Uterus (tissue), 4 donors: ENCODE measurements around the gene FANCC. TPM values are rescaled to one million over a fixed set of nuclear protein-coding genes. Genes with fewer than 3 reads are reported as not detected.
A peak's percentile ranks its signal among the peaks of the same experiment; 100 is the strongest.

Experiments
- DNase-seq, 2 donors: peaks; one replicate each; pipeline ENCODE4 v3.0.0-alpha.2; 2019 to 2020
- H3K27ac ChIP-seq, 2 donors: fragments of 200-600 bp; sonication (generic); 1 replicate in 1 of 2; 2 replicates in 1 of 2; pipeline ENCODE4 v1.5.1; 2016 to 2018
- H3K27me3 ChIP-seq, 2 donors: fragments of 200-600 bp; sonication (generic); one replicate each; pipeline ENCODE4 v1.5.1; 2018 to 2019; ENCODE audit warnings: control low read depth in 1 of 2
- H3K36me3 ChIP-seq, 2 donors: fragments of 200-600 bp; sonication (generic); one replicate each; pipeline ENCODE4 v1.5.1; 2019; ENCODE audit warnings: control low read depth in 1 of 2
- H3K4me1 ChIP-seq, 2 donors: fragments of 200-600 bp; sonication (generic); one replicate each; pipeline ENCODE4 v1.5.1; 2018 to 2019; ENCODE audit warnings: control low read depth in 1 of 2
- H3K4me3 ChIP-seq, 2 donors: fragments of 200-600 bp; sonication (generic); 1 replicate in 1 of 2; 2 replicates in 1 of 2; pipeline ENCODE4 v1.5.1; 2018 to 2019; ENCODE audit warnings: mild to moderate bottlenecking in 1 of 2
- H3K9me3 ChIP-seq, 2 donors: fragments of 200-600 bp; sonication (generic); one replicate each; pipeline ENCODE4 v1.5.1; 2019; ENCODE audit warnings: control low read depth in 1 of 2
- POLR2A ChIP-seq, 2 donors: fragments of 450-650 bp; IDR thresholded peaks; one replicate each; pipeline ENCODE4 v1.6.1; 2016; ENCODE audit warnings: antibody characterized with exemption in 2 of 2, mild to moderate bottlenecking in 1 of 2, moderate library complexity in 1 of 2
- intact Hi-C: fragments of 100-400 bp; cut with DNase I; formaldehyde crosslinking; loops from one replicate; pipeline ENCODE4 v1.15.1; 2023; ENCODE audit warnings: low total_unique reads
- total RNA-seq, 4 donors: library from RNA; depleted of rRNA in 3 of 4; stranded (reverse); fragments of >200 nt in 3 of 4; gene quantifications; one replicate each; pipeline versions ENCODE4 v1.1.0 to v1.2.4, GENCODE V29; 2014 to 2023
- TF ChIP-seq, protein P1 (sequence below), 4 experiments: fragments of 200-600 bp in 2 of 4; fragments of 450-650 bp in 2 of 4; sonication (generic) in 2 of 4; IDR thresholded peaks; one replicate each; pipeline ENCODE4 v1.5.1; 2016 to 2019; ENCODE audit warnings: antibody characterized with exemption in 4 of 4, mild to moderate bottlenecking in 2 of 4, moderate library complexity in 1 of 4
- donor health status: DM: yes; HTN: yes; CAD: no.

FANCC gene
- total RNA-seq, 4 donors from 2014 or later, result 4.1 to 21.4 (median 15.9) TPM

DNA sequence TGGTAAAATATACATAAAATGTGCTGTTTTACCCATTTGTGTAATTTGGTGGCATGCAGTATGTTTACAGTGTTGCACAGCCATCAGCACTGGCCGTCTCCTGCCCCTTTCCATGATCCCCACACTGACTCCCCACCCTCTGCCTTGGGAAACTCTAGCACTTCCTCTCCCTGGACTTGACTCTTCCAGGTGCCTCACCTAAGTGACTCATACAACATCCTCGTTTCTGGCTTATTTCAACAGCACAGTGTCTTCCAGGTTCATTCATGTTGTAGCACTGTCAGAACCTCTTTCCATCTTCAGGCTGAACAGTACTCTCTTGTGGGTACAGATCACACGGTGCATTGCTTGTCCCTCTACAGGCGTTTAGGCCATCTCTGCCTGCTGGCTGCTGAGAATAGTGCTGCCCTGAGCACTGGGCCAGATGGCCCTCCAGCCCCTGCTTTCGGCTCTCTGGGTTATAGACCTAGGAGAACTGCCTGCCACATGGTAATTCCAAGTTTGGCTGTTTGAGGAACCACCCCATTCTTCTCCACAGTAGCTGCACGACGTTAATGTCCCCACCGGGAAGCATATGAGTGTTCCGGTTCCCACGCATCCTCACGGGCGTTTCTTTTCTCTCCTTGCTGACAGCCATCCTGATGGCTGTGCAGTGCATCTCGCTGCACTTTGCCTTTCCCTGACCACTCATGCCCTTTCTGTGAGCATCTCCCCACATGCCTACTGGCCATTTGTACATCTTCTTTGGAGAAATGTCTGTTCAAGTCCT is 211.8 kb downstream of the FANCC start:
- H3K36me3 ChIP-seq, result no peaks in the 10 kb centered on the region
- TF ChIP-seq, protein P1, sequence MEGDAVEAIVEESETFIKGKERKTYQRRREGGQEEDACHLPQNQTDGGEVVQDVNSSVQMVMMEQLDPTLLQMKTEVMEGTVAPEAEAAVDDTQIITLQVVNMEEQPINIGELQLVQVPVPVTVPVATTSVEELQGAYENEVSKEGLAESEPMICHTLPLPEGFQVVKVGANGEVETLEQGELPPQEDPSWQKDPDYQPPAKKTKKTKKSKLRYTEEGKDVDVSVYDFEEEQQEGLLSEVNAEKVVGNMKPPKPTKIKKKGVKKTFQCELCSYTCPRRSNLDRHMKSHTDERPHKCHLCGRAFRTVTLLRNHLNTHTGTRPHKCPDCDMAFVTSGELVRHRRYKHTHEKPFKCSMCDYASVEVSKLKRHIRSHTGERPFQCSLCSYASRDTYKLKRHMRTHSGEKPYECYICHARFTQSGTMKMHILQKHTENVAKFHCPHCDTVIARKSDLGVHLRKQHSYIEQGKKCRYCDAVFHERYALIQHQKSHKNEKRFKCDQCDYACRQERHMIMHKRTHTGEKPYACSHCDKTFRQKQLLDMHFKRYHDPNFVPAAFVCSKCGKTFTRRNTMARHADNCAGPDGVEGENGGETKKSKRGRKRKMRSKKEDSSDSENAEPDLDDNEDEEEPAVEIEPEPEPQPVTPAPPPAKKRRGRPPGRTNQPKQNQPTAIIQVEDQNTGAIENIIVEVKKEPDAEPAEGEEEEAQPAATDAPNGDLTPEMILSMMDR (IDR thresholded peaks at IDR 0.05), result no peak
- TF ChIP-seq POLR2A (IDR thresholded peaks at IDR 0.05), result no peak
- no peak overlapping the region for H3K4me3 ChIP-seq
- H3K27ac ChIP-seq, result peak overlapping the region in 1 of 2 donors; percentile 72
- H3K27me3 ChIP-seq, result no peaks in the 10 kb centered on the region
- H3K9me3 ChIP-seq, result no peaks in the 10 kb centered on the region
- DNase-seq, result no peak
- peaks cover 0 to 7% of the 10 kb centered on the region in 2 donors for H3K4me1 ChIP-seq
- intact Hi-C loops, result no loop called here

DNA sequence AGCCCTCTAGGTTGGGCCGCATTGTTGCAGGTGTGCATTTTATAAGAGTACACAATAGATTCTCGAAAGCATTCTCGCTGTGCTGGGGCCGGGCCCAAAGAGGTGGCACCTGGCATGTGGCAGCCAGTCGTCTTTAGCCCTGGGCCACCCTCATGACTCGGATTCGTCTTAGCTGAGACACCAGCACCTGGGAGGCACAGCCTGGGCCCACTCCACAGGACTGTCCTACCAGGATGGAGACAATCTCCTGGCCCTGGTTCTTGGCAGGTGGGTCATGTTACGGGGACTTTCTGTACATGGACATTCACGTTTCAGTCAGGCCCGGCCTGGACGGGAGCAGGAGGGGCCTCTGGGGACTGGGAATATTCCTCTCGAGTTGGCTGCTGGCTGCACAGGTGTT is 212.5 kb downstream of the FANCC start:
- Histone ChIP-seq H3K4me3 (no peak overlapping the region), H3K36me3 (no peaks in the 10 kb centered on the region), H3K27me3 (no peaks in the 10 kb centered on the region), H3K9me3 (no peaks in the 10 kb centered on the region), H3K27ac (peak overlapping the region in 1 of 2 donors; percentile 72), H3K4me1 (peaks cover 0 to 7% of the 10 kb centered on the region in 2 donors)
- intact Hi-C loops, result no loop called here
- TF ChIP-seq, protein P1 (IDR thresholded peaks at IDR 0.05), result no peak
- TF ChIP-seq POLR2A (IDR thresholded peaks at IDR 0.05), result no peak
- no peak for DNase-seq

DNA sequence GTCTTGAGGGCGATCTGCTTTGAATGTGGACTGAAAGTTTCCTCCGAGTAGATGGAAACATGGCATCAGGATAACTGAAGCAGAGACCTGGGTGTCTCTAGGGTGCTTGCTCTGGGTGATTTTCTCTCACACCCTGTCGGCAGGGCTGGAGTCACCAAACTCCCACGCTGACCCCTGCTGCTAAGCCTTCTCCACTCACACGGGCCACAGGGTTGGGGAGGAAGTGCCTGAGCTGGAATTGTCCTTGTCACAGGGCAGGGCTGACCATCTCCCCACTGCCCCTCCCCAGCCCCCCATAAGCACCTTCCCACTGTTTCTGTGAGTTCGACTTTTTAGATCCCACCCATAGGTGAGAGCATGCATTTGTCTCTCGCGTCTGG is 212.9 kb downstream of the FANCC start:
- Histone ChIP-seq H3K4me1 (peaks cover 0 to 7% of the 10 kb centered on the region in 2 donors), H3K36me3 (no peaks in the 10 kb centered on the region), H3K9me3 (no peaks in the 10 kb centered on the region), H3K27ac (peak overlapping the region in 1 of 2 donors; percentile 28), H3K4me3 (no peak overlapping the region), H3K27me3 (no peaks in the 10 kb centered on the region)
- no peak for DNase-seq
- TF ChIP-seq, protein P1 (IDR thresholded peaks at IDR 0.05), result no peak
- TF ChIP-seq POLR2A (IDR thresholded peaks at IDR 0.05), result no peak
- intact Hi-C loops, result no loop called here

DNA sequence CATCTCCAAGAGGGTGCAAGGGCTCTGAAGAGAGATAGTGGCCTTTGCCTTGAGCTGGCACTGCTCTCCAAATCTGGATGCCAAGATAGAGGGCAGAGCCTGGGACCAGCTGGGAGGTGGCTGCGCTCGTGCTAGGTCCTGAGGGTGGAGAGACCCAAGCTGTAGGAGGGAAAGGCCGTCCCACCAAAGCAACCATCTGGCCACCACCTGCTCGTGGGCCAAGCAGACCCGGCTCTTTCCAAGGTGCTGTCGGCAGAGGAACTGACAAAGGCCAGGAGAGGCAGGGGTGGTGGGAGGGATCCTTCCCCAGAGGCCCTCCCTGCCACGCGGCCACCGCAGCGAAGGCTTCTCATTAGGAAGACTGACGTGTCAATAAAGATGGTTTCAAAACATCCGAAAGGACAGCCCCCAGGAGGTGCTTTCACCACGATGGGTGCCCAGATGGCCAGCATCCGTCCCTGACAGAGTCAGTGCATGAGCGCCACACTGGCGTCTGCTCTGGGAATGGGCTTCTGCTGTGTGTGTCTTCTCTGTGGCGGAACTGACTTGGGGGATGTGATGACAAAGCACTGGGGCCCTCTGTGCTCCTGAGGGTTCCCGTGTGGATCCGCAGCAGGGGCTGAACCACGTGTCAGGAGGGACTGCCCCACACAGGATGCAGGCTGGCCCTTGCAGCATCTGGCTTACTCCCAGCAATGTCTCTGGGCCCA is 213.5 kb downstream of the FANCC start:
- intact Hi-C loops, result no loop called here
- H3K27me3 ChIP-seq, result no peaks in the 10 kb centered on the region
- no peaks in the 10 kb centered on the region for H3K9me3 ChIP-seq
- H3K36me3 ChIP-seq, result no peaks in the 10 kb centered on the region
- peaks cover 0 to 7% of the 10 kb centered on the region in 2 donors for H3K4me1 ChIP-seq
- no peak for TF ChIP-seq POLR2A (IDR thresholded peaks at IDR 0.05)
- TF ChIP-seq, protein P1 (IDR thresholded peaks at IDR 0.05), result no peak
- DNase-seq, result no peak
- peak overlapping the region; percentile 28 to 29 for H3K27ac ChIP-seq
- H3K4me3 ChIP-seq, result no peak overlapping the region

DNA sequence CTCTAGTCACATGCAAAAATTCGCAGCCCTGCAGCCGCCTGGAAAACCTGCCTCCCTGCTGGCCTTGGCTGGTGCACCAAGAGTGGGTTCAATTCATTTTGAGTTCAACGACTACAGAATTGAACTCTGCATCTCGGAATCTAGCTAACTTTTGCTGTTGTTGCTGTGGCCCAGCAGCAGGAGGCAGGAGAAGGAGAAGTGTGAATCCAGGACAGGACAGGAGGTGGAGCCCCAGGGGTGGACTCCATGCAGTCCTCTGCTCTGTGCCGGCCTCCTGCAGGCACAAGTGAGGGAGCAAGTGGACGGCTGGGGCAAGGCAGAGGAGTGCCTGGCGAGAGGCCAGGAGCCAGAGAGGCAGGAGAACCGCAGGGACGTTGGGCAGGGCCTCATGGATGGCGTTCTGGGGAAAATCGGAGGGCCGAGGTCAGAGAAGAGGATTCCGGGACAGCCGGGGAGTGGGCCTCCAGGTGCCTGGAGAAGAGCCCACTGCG is 214.2 kb downstream of the FANCC start:
- no peaks in the 10 kb centered on the region for H3K36me3 ChIP-seq
- no peaks in the 10 kb centered on the region for H3K9me3 ChIP-seq
- H3K4me3 ChIP-seq, result no peak overlapping the region
- no peaks in the 10 kb centered on the region for H3K27me3 ChIP-seq
- DNase-seq, result no peak
- intact Hi-C loops, result no loop called here
- peak overlapping the region; percentile 28 to 29 for H3K27ac ChIP-seq
- peaks cover 0 to 7% of the 10 kb centered on the region in 2 donors for H3K4me1 ChIP-seq
- TF ChIP-seq, protein P1 (IDR thresholded peaks at IDR 0.05), result peak in 2 of 4 experiments; percentile 5 to 26
- TF ChIP-seq POLR2A (IDR thresholded peaks at IDR 0.05), result no peak
